H1 (cell line): Measurements from ENCODE around the gene CDH1. TPM values are rescaled to one million over a fixed set of nuclear protein-coding genes. Genes with fewer than 3 reads are reported as not detected.

Experiments
- CTCF ChIA-PET: fragments of 300-600 bp; sonication (Branson Sonifier 250); formaldehyde crosslinking; loops from one replicate; lab custom pipeline; 2021; ENCODE audit not compliant: partially characterized antibody; lab: Charles Lee
- POLR2A ChIA-PET: fragments of 300-600 bp; sonication (Branson Sonifier 250); formaldehyde crosslinking; loops from one replicate; lab custom pipeline; 2021; ENCODE audit warnings: inconsistent platforms; ENCODE audit not compliant: partially characterized antibody; lab: Charles Lee
- DNase-seq, 2 experiments: peaks; one replicate each; pipeline versions ENCODE4 v3.0.0 to v3.0.0-alpha.2; 2010 to 2022; ENCODE audit warnings: low spot score in 2 of 2, low read depth in 1 of 2, mixed read lengths in 1 of 2
- FAIRE-seq: peaks from 2 replicates; lab custom pipeline; 2011; peaks lifted over from hg19 to GRCh38; lab: Jason Lieb, UNC
- H2AFZ ChIP-seq: 2 replicates; pipeline ENCODE4 v1.8.1; 2012; ENCODE audit warnings: low read length, inconsistent platforms
- H2AK5ac ChIP-seq: 2 replicates; pipeline ENCODE4 v1.6.1; 2013; ENCODE audit warnings: low read depth, low read length
- H2BK120ac ChIP-seq: replicated peaks from 2 replicates; pipeline ENCODE3; 2013; ENCODE audit warnings: low read depth, low read length, inconsistent platforms
- H2BK12ac ChIP-seq: 2 replicates; pipeline ENCODE4 v1.6.1; 2013; ENCODE audit warnings: low read depth, low read length
- H2BK15ac ChIP-seq: 2 replicates; pipeline ENCODE4 v1.6.1; 2013; ENCODE audit warnings: low read length
- H2BK20ac ChIP-seq: 2 replicates; pipeline ENCODE4 v1.6.1; 2013; ENCODE audit warnings: low read length
- H2BK5ac ChIP-seq: 2 replicates; pipeline ENCODE4 v1.6.1; 2013; ENCODE audit warnings: low read depth, low read length
- H3K14ac ChIP-seq: 2 replicates; pipeline ENCODE4 v1.6.1; 2013; ENCODE audit warnings: inconsistent platforms; ENCODE audit not compliant: insufficient read length
- H3K18ac ChIP-seq: 2 replicates; pipeline ENCODE4 v1.6.1; 2013; ENCODE audit warnings: low read length; ENCODE audit errors: extremely low read depth
- H3K23ac ChIP-seq: 2 replicates; pipeline ENCODE4 v1.6.1; 2013; ENCODE audit warnings: inconsistent platforms; ENCODE audit not compliant: insufficient read length
- H3K23me2 ChIP-seq: 2 replicates; pipeline ENCODE4 v1.6.1; 2013; ENCODE audit warnings: low read depth, low read length
- H3K27ac ChIP-seq: 2 replicates; pipeline ENCODE4 v1.6.1; 2011; ENCODE audit warnings: low read depth, low read length, inconsistent platforms
- H3K27me3 ChIP-seq, 4 experiments: replicated peaks in 1 of 4; 1 replicate in 1 of 4; 2 replicates in 3 of 4; pipeline versions ENCODE4 v1.6.1 to v1.8.1; 2011 to 2013; ENCODE audit warnings: low read length in 3 of 4, mild to moderate bottlenecking in 3 of 4, inconsistent platforms in 2 of 4, mixed read lengths in 2 of 4, moderate library complexity in 1 of 4; ENCODE audit not compliant: control insufficient read depth in 3 of 4, insufficient read depth in 3 of 4; ENCODE audit errors: extremely low read depth in 1 of 4
- H3K36me3 ChIP-seq, 4 experiments: 2 replicates each; pipeline versions ENCODE4 v1.6.1 to v1.8.1; 2011 to 2013; ENCODE audit warnings: mild to moderate bottlenecking in 4 of 4, low read length in 3 of 4, moderate library complexity in 2 of 4, control low read depth in 1 of 4, inconsistent platforms in 1 of 4; ENCODE audit not compliant: insufficient read depth in 4 of 4, control insufficient read depth in 2 of 4
- H3K4ac ChIP-seq: replicated peaks from 2 replicates; pipeline ENCODE3; 2013; ENCODE audit warnings: low read length, low read depth, mixed read lengths, inconsistent platforms; ENCODE audit not compliant: insufficient read length
- H3K4me1 ChIP-seq, 4 experiments: replicated peaks in 1 of 4; 1 replicate in 1 of 4; 2 replicates in 3 of 4; pipeline versions ENCODE4 v1.6.1 to v1.8.1; 2011 to 2013; ENCODE audit warnings: low read length in 3 of 4, inconsistent platforms in 2 of 4, mixed read lengths in 1 of 4; ENCODE audit not compliant: insufficient read depth in 4 of 4, control insufficient read depth in 3 of 4
- H3K4me2 ChIP-seq, 2 experiments: 2 replicates each; pipeline versions ENCODE4 v1.6.1 to v1.8.1; 2011 to 2013; ENCODE audit warnings: low read depth in 2 of 2, low read length in 2 of 2, control low read depth in 1 of 2, inconsistent platforms in 1 of 2, mild to moderate bottlenecking in 1 of 2; ENCODE audit not compliant: insufficient read depth in 1 of 2
- H3K4me3 ChIP-seq, 4 experiments: fragments of 200-600, 300-600 bp in 1 of 4; sonication (generic), shearing (Covaris generic), sonication (Bioruptor Twin) in 1 of 4; 2 replicates each; pipeline versions ENCODE4 v1.5.1 to v1.8.1; 2011 to 2016; ENCODE audit warnings: low read length in 4 of 4, low read depth in 3 of 4, control low read depth in 2 of 4, inconsistent platforms in 2 of 4, mild to moderate bottlenecking in 2 of 4, mixed read lengths in 1 of 4, moderate library complexity in 1 of 4; ENCODE audit not compliant: insufficient read depth in 2 of 4; ENCODE audit errors: extremely low read depth in 1 of 4
- H3K56ac ChIP-seq: replicated peaks from 2 replicates; pipeline ENCODE3; 2013; ENCODE audit warnings: low read depth, mild to moderate bottlenecking, mixed read lengths, low read length, inconsistent platforms; ENCODE audit not compliant: insufficient read length
- H3K79me1 ChIP-seq: 2 replicates; pipeline ENCODE4 v1.6.1; 2013; ENCODE audit warnings: low read depth, low read length, control low read depth
- H3K79me2 ChIP-seq, 2 experiments: 2 replicates each; pipeline versions ENCODE4 v1.6.1 to v1.8.1; 2012 to 2013; ENCODE audit warnings: low read length in 2 of 2, mild to moderate bottlenecking in 2 of 2, inconsistent platforms in 1 of 2; ENCODE audit not compliant: insufficient read depth in 2 of 2, control insufficient read depth in 1 of 2
- H3K9ac ChIP-seq, 4 experiments: replicated peaks in 1 of 4; 1 replicate in 1 of 4; 2 replicates in 3 of 4; pipeline versions ENCODE4 v1.6.1 to v1.8.1; 2011 to 2013; ENCODE audit warnings: low read depth in 3 of 4, low read length in 3 of 4, control low read depth in 2 of 4, mild to moderate bottlenecking in 2 of 4, moderate library complexity in 2 of 4, inconsistent platforms in 1 of 4; ENCODE audit errors: extremely low read depth in 1 of 4
- H3K9me3 ChIP-seq, 2 experiments: 2 replicates each; pipeline versions ENCODE4 v1.6.1 to v1.8.1; 2012 to 2013; ENCODE audit warnings: mild to moderate bottlenecking in 2 of 2, moderate library complexity in 2 of 2, control low read depth in 1 of 2, inconsistent platforms in 1 of 2, low read depth in 1 of 2, low read length in 1 of 2, mixed read lengths in 1 of 2; ENCODE audit not compliant: insufficient read depth in 2 of 2
- H4K20me1 ChIP-seq, 2 experiments: replicated peaks in 1 of 2; 2 replicates each; pipeline versions ENCODE3 to v1.8.1; 2011 to 2013; ENCODE audit warnings: inconsistent platforms in 2 of 2, low read length in 2 of 2, mild to moderate bottlenecking in 1 of 2; ENCODE audit not compliant: insufficient read depth in 2 of 2, control insufficient read depth in 1 of 2
- H4K5ac ChIP-seq: 2 replicates; pipeline ENCODE4 v1.6.1; 2013; ENCODE audit warnings: low read length, low read depth, mixed read lengths, inconsistent platforms; ENCODE audit not compliant: insufficient read length
- H4K8ac ChIP-seq: 2 replicates; pipeline ENCODE4 v1.8.0; 2013; ENCODE audit warnings: mild to moderate bottlenecking, moderate library complexity, low read length, inconsistent platforms; ENCODE audit not compliant: insufficient read depth; ENCODE audit errors: extremely low read depth
- H4K91ac ChIP-seq: replicated peaks from 2 replicates; pipeline ENCODE3; 2013; ENCODE audit warnings: low read length, mixed read lengths, inconsistent platforms; ENCODE audit not compliant: insufficient read length
- CBX8 ChIP-seq: fragments of 300-800, 300-1000 bp; sonication (generic); IDR thresholded peaks from 2 replicates; pipeline ENCODE4 v1.7.1; 2016; ENCODE audit warnings: low read depth, low read length, borderline replicate concordance
- CEBPB ChIP-seq: IDR thresholded peaks from 2 replicates; pipeline ENCODE4 v1.6.1; 2012; ENCODE audit warnings: low read depth, low read length
- CREB1 ChIP-seq: IDR thresholded peaks from 2 replicates; pipeline ENCODE4 v1.6.1; 2012; ENCODE audit warnings: inconsistent platforms
- GABPA ChIP-seq: IDR thresholded peaks from 2 replicates; pipeline ENCODE4 v1.6.1; 2011; ENCODE audit warnings: mild to moderate bottlenecking, low read length, moderate library complexity, borderline replicate concordance; ENCODE audit not compliant: insufficient read depth
- NRF1 ChIP-seq: IDR thresholded peaks from 2 replicates; pipeline ENCODE4 v1.6.1; 2011; ENCODE audit warnings: mild to moderate bottlenecking, low read depth, low read length, improper control_type of control experiment
- SP1 ChIP-seq: IDR thresholded peaks from 2 replicates; pipeline ENCODE4 v1.6.1; 2011; ENCODE audit warnings: low read depth, low read length
- TBP ChIP-seq: IDR thresholded peaks from 2 replicates; pipeline ENCODE4 v1.6.1; 2011; ENCODE audit warnings: low read depth, low read length, improper control_type of control experiment
- WGBS, 2 experiments: shearing (Covaris generic) in 1 of 2; methylation state at CpG; one replicate each; pipeline versions ENCODE4 v1.1.6 to v1.1.7; 2013 to 2015; ENCODE audit warnings: low lambda C conversion rate in 2 of 2, mixed read lengths in 2 of 2, inconsistent platforms in 1 of 2, low coverage in 1 of 2, missing lambda C conversion rate in 1 of 2; ENCODE audit not compliant: insufficient replicate concordance in 2 of 2, insufficient coverage in 1 of 2, insufficient read length in 1 of 2; ENCODE audit errors: extremely low coverage in 1 of 2, missing lambda C conversion rate in 1 of 2; 5-methylcytosine and 5-hydroxymethylcytosine counted together
- polyA plus RNA-seq, 7 experiments: library from polyadenylated mRNA; depleted of rRNA in 3 of 7; stranded (reverse) in 5 of 7; unstranded in 2 of 7; fragments of >200 nt in 5 of 7; fragments of 200-250 nt in 2 of 7; gene quantifications; 1 replicate in 5 of 7; 2 replicates in 1 of 7; 4 replicates in 1 of 7; pipeline versions ENCODE4 v1.2.1 to v1.2.3, GENCODE V29; 2011 to 2013; ENCODE audit warnings: missing spikeins in 2 of 7, mixed read lengths in 2 of 7
- total RNA-seq: library from RNA; stranded (reverse); fragmentation: NEBNext Ultra II Directional; extraction: Animal tissue kit (Norgen Biotek cat#: 25700); gene quantifications from 2 replicates; pipeline ENCODE4 v1.2.1, GENCODE V29; 2021
- TF ChIP-seq, protein P1 (sequence below): IDR thresholded peaks from 2 replicates; pipeline ENCODE4 v1.6.1; 2011; ENCODE audit warnings: low read length, improper control_type of control experiment

Gene CDH1
- total and polyA plus RNA-seq, 2 of the 8 experiments (the other 6 are each of a cell fraction or from before 2014, with no cell fraction given) = 133 to 265 TPM

DNA sequence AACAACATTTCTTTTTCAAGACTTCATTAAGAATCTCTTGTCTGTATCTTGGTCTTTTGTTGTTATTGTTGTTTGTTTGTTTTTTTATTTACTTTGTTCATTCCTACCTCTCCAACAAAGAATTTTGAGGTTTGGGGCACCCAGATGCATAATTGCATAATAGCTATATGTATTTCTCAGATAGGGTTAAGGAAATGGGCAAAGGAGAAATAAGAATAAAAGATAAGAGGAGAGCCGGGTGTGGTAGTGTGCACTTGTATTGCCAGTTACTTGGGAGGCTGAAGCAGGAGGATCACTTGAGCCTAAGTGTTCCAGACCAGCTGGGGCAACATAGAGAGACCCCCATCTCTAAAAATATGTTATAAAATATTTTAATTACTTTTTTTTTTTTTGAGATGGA is 30.5 kb downstream of the CDH1 start:
- H3K14ac ChIP-seq = no peak overlapping the region
- no peak for FAIRE-seq
- 88% methylated on average over 1 of the region's 1 CpG; no CpG with 5 or more reads in 1 of the 2 experiments for WGBS, 2 experiments

More for the DNA sequence above, 30.5 kb downstream of the CDH1 start:
- Histone ChIP-seq H3K9me3 (no peaks in the 10 kb centered on the region), H2BK5ac (no peak overlapping the region), H4K5ac (no peak overlapping the region), H3K4ac (no peak overlapping the region), H2BK12ac (no peak overlapping the region), H3K36me3 (peaks cover 0 to 21% (median 7%) of the 10 kb centered on the region in 4 experiments; a peak in 5 of 8 replicates), H3K9ac (no peak overlapping the region), H3K56ac (no peak overlapping the region), H2BK120ac (no peak overlapping the region), H3K4me2 (no peak overlapping the region), H3K79me2 (peaks cover 0 to 68% of the 10 kb centered on the region in 2 experiments; a peak in 2 of 4 replicates), H4K20me1 (peaks cover 0 to 4% of the 10 kb centered on the region in 2 experiments), H3K4me1 (peaks cover 15 to 22% (median 17%) of the 10 kb centered on the region in 4 experiments), H3K23ac (no peak overlapping the region), H2BK15ac (no peak overlapping the region), H4K8ac (no peak overlapping the region), H3K23me2 (no peaks in the 10 kb centered on the region), H3K4me3 (no peak overlapping the region), H3K27ac (no peak overlapping the region), H4K91ac (no peak overlapping the region), H2AK5ac (no peak overlapping the region), H3K27me3 (no peaks in the 10 kb centered on the region), H3K79me1 (peaks cover 9% of the 10 kb centered on the region; the same call in 1 of the 2 replicates), H2BK20ac (no peak overlapping the region), H3K18ac (no peak overlapping the region), H2AFZ (no peak overlapping the region)
- ChIA-PET POLR2A (interaction anchor here (0.6 to 1.2 kb wide), 3 partner anchors 11 to 30 kb away, joined by 3 read pairs; partner anchors contain the start of gene CDH1), CTCF (interaction anchor here (0.9 to 4.7 kb wide), 5 partner anchors 9 to 33 kb away, joined by 3 to 13 read pairs (median 3); no protein-coding TSS in a partner anchor)
- no peak for DNase-seq
- TF ChIP-seq CBX8 (no peak), CREB1 (no peak), TBP (no peak), GABPA (no peak), CEBPB (no peak), SP1 (no peak), NRF1 (no peak)
- TF ChIP-seq, protein P1, sequence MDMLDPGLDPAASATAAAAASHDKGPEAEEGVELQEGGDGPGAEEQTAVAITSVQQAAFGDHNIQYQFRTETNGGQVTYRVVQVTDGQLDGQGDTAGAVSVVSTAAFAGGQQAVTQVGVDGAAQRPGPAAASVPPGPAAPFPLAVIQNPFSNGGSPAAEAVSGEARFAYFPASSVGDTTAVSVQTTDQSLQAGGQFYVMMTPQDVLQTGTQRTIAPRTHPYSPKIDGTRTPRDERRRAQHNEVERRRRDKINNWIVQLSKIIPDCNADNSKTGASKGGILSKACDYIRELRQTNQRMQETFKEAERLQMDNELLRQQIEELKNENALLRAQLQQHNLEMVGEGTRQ = no peak
